Daoy (cell line): Measurements from ENCODE around the gene MYL12A. TPM values are rescaled to one million over a fixed set of nuclear protein-coding genes. Genes with fewer than 3 reads are reported as not detected.

ENCODE experiments used
- DNase-seq: peaks from one replicate; pipeline ENCODE4 v3.0.0-alpha.2; 2015; ENCODE audit warnings: low read depth
- total RNA-seq: library from RNA; depleted of rRNA; stranded (reverse); fragments of >200 nt; shearing (Covaris generic); gene quantifications from 2 replicates; pipeline ENCODE4 v1.2.3, GENCODE V29; 2014; rRNA removed

Gene MYL12A
- total RNA-seq, 1 experiment from 2014 or later: 207 TPM

GRCh38 chr18:3281456-3282400, 34.1 kb downstream of the MYL12A start:
- DNase-seq: peak; percentile 30

- DNase-seq: no peak
Observed at GRCh38 chr18:3283253-3283863, 35.8 kb downstream of the MYL12A start.

GRCh38 chr18:3283908-3284307, 36.3 kb downstream of the MYL12A start:
- DNase-seq: no peak

- DNase-seq: no peak
Observed at GRCh38 chr18:3284501-3284900, 36.9 kb downstream of the MYL12A start.

GRCh38 chr18:3286159-3286558, 38.6 kb downstream of the MYL12A start:
- no peak for DNase-seq

- DNase-seq: no peak
Observed at GRCh38 chr18:3293196-3293951, 45.8 kb downstream of the MYL12A start.

- DNase-seq: no peak
Observed at GRCh38 chr18:3294435-3295080, 47.0 kb downstream of the MYL12A start.

GRCh38 chr18:3297025-3297984, 49.7 kb downstream of the MYL12A start:
- DNase-seq: no peak

- no peak for DNase-seq
Observed at GRCh38 chr18:3304832-3305231, 57.2 kb downstream of the MYL12A start.

GRCh38 chr18:3305354-3305762, 57.8 kb downstream of the MYL12A start:
- peak; percentile 86 for DNase-seq

Other genes starting within 250 kb of the MYL12A start
- 3.3 and 3.7 TPM in 2 replicates for gene LPIN2, start 234.7 kb upstream of the MYL12A start, total RNA-seq
- gene MYOM1, start 27.8 kb upstream of the MYL12A start, total RNA-seq: not detected in 2 replicates
- 154 and 183 TPM in 2 replicates for gene MYL12B, start 14.3 kb downstream of the MYL12A start, total RNA-seq
- 48.0 and 83.6 TPM in 2 replicates for gene TGIF1, start 202.4 kb downstream of the MYL12A start, total RNA-seq